ENCODE results near the gene CPA2.

- TF ChIP-seq MXI1 (IDR thresholded peaks at IDR 0.05; ENCODE audit: borderline replicate concordance, low read depth, low read length) (no peak), CTCF (conservative IDR thresholded peaks at IDR 0.05; ENCODE audit: low read depth, low read length) (no peak), SMC3 (IDR thresholded peaks at IDR 0.05; ENCODE audit: low read depth, low read length) (no peak), CHD1 (IDR thresholded peaks at IDR 0.05; ENCODE audit: low read depth, low read length) (no peak), POLR2A (IDR thresholded peaks at IDR 0.05; ENCODE audit: low read depth, low read length) (no peak), BHLHE40 (IDR thresholded peaks at IDR 0.05; ENCODE audit: low read depth, low read length) (no peak), RCOR1 (IDR thresholded peaks at IDR 0.05; ENCODE audit: insufficient replicate concordance, low read length) (no peak), RAD21 (IDR thresholded peaks at IDR 0.05; ENCODE audit: low read length) (no peak), USF2 (IDR thresholded peaks at IDR 0.05; ENCODE audit: low read depth, low read length) (no peak), CEBPB (IDR thresholded peaks at IDR 0.05; ENCODE audit: low read depth, low read length) (no peak), MAFK (IDR thresholded peaks at IDR 0.05; ENCODE audit: low read depth, low read length) (no peak), NFE2L2 (IDR thresholded peaks at IDR 0.05; ENCODE audit: low read depth, low read length) (no peak)
These were observed 67.6 kb downstream of the CPA2 start for GRCh38 chr7:130334274-130334673.
